K562 (cell line): ENCODE results near the gene AMTN. TPM values are rescaled to one million over a fixed set of nuclear protein-coding genes. Genes with fewer than 3 reads are reported as not detected.

ENCODE experiments used
- ATAC-seq: fragments of 200-7000 bp; cut with Tn5 transposase; 3 replicates; pipeline ENCODE4 v1.9.1; 2020; ENCODE audit warnings: moderate library complexity
- BruUV-seq: library from RNA; stranded (reverse); fragments of 400-500 nt; replicated peaks from 2 replicates; lab custom pipeline; 2021; lab: Mats Ljungman, UMichigan
- CTCF ChIA-PET: fragments of 300-600 bp; formaldehyde crosslinking; extraction: SDS; loops from one replicate; lab custom pipeline; 2021; ENCODE audit warnings: low intra/inter-chr PET ratio; lab: Yijun Ruan, JAX
- POLR2A ChIA-PET: fragments of 300-600, 350-650 bp; sonication (Branson Sonifier 250); formaldehyde crosslinking; extraction: SDS; loops from one replicate; lab custom pipeline; 2021; ENCODE audit warnings: antibody characterized with exemption, inconsistent platforms; lab: Yijun Ruan, JAX
- DNase-seq, 4 experiments: peaks; one replicate each; pipeline versions ENCODE4 v3.0.0 to v3.0.0-alpha.2; 2011 to 2018; ENCODE audit warnings: low spot score in 3 of 4, mixed read lengths in 3 of 4; ENCODE audit errors: extremely low read depth in 1 of 4
- FAIRE-seq: peaks from 2 replicates; lab custom pipeline; 2011; peaks lifted over from hg19 to GRCh38; lab: Jason Lieb, UNC
- H2AFZ ChIP-seq: 2 replicates; pipeline ENCODE4 v1.6.0; 2011; ENCODE audit warnings: low read depth, low read length, control low read depth, inconsistent platforms
- H3K27ac ChIP-seq: fragments of 200-600 bp; 3 replicates; pipeline ENCODE4 v1.8.0; 2011; ENCODE audit warnings: low read depth, mild to moderate bottlenecking, control low read depth, inconsistent platforms, low read length, moderate library complexity, mixed read lengths; ENCODE audit errors: extremely low read depth
- H3K27me3 ChIP-seq, 2 experiments: fragments of 300-600 bp in 1 of 2; 2 replicates in 1 of 2; 3 replicates in 1 of 2; pipeline versions ENCODE4 v1.6.0 to v1.8.0; 2011; ENCODE audit warnings: inconsistent platforms in 2 of 2, low read length in 2 of 2, mild to moderate bottlenecking in 1 of 2, mixed read lengths in 1 of 2, moderate library complexity in 1 of 2; ENCODE audit not compliant: control insufficient read depth in 2 of 2, insufficient read depth in 2 of 2
- H3K36me3 ChIP-seq: fragments of 300-600 bp; 3 replicates; pipeline ENCODE4 v1.8.0; 2011; ENCODE audit warnings: mild to moderate bottlenecking, low read length, inconsistent platforms; ENCODE audit not compliant: control insufficient read depth, insufficient read depth
- H3K4me1 ChIP-seq, 2 experiments: fragments of 200-600 bp in 1 of 2; replicated peaks in 1 of 2; 2 replicates in 1 of 2; 3 replicates in 1 of 2; pipeline versions ENCODE4 v1.5.1 to v1.8.0; 2011; ENCODE audit warnings: inconsistent platforms in 2 of 2, low read length in 2 of 2, mild to moderate bottlenecking in 1 of 2, mixed read lengths in 1 of 2, moderate library complexity in 1 of 2; ENCODE audit not compliant: control insufficient read depth in 2 of 2, insufficient read depth in 2 of 2
- H3K4me2 ChIP-seq: 2 replicates; pipeline ENCODE4 v1.6.1; 2011; ENCODE audit warnings: low read length, control low read depth, inconsistent platforms, mixed read lengths; ENCODE audit not compliant: insufficient read depth
- H3K4me3 ChIP-seq: fragments of 200-600 bp; sonication (generic), shearing (Covaris generic); 2 replicates; pipeline ENCODE4 v1.5.1; 2016; ENCODE audit warnings: control low read depth, inconsistent platforms
- H3K79me2 ChIP-seq: fragments of 200-600 bp; 3 replicates; pipeline ENCODE4 v1.8.0; 2011; ENCODE audit warnings: low read length, inconsistent platforms; ENCODE audit not compliant: control insufficient read depth, insufficient read depth
- H3K9ac ChIP-seq, 2 experiments: 2 replicates each; pipeline versions ENCODE4 v1.6.0 to v1.6.1; 2011; ENCODE audit warnings: low read depth in 2 of 2, low read length in 2 of 2, control low read depth in 1 of 2, inconsistent platforms in 1 of 2, mild to moderate bottlenecking in 1 of 2, mixed read lengths in 1 of 2; ENCODE audit not compliant: insufficient read depth in 1 of 2
- H3K9me1 ChIP-seq: one replicate; pipeline ENCODE4 v1.6.0; 2011; ENCODE audit warnings: inconsistent platforms, mild to moderate bottlenecking, low read length, moderate library complexity; ENCODE audit not compliant: control insufficient read depth, insufficient read depth
- H3K9me3 ChIP-seq: replicated peaks from 2 replicates; pipeline ENCODE4 v1.5.1; 2011; ENCODE audit warnings: low read depth, low read length, inconsistent platforms; ENCODE audit not compliant: control insufficient read depth, insufficient read depth
- H4K20me1 ChIP-seq: replicated peaks from 2 replicates; pipeline ENCODE4 v1.6.1; 2011; ENCODE audit warnings: low read length, inconsistent platforms, mixed read lengths; ENCODE audit not compliant: control insufficient read depth, insufficient read depth
- EZH2 ChIP-seq: IDR thresholded peaks from 2 replicates; pipeline ENCODE4 v1.6.1; 2012; ENCODE audit warnings: low read depth, mild to moderate bottlenecking, inconsistent platforms, low read length, borderline replicate concordance
- FOS ChIP-seq: IDR thresholded peaks from 3 replicates; pipeline ENCODE4 v1.6.1; 2011; ENCODE audit not compliant: insufficient read length; ENCODE audit errors: extremely low read depth
- HDGF ChIP-seq: fragments of 450-650 bp; IDR thresholded peaks from 2 replicates; pipeline ENCODE4 v1.6.1; 2016
- MAFG ChIP-seq: fragments of 450-650 bp; conservative IDR thresholded peaks from 2 replicates; pipeline ENCODE4 v1.6.1; 2016; ENCODE audit warnings: missing genetic modification characterization, missing compliant biosample characterization
- ZBTB7A ChIP-seq: IDR thresholded peaks from 2 replicates; pipeline ENCODE4 v1.6.1; 2011; ENCODE audit warnings: low read depth, mild to moderate bottlenecking, low read length, moderate library complexity, borderline replicate concordance; ENCODE audit not compliant: control insufficient read depth
- ZNF133 ChIP-seq: fragments of 250-450 bp; sonication (Bioruptor Pico); IDR thresholded peaks from 2 replicates; pipeline ENCODE4 v1.4.0; 2020; ENCODE audit warnings: mild to moderate bottlenecking
- ZNF354B ChIP-seq: fragments of 250-450 bp; sonication (Bioruptor Pico); IDR thresholded peaks from 2 replicates; pipeline ENCODE4 v1.4.0; 2020
- WGBS: fragments of 100-300 bp; shearing (Covaris generic); methylation state at CpG from one replicate; pipeline ENCODE4 v1.1.6; 2016; ENCODE audit warnings: low coverage, mixed read lengths; ENCODE audit not compliant: insufficient coverage; ENCODE audit errors: missing lambda C conversion rate; 5-methylcytosine and 5-hydroxymethylcytosine counted together
- in situ Hi-C: fragments of 300-500 bp; cut with MboI; formaldehyde crosslinking; loops from 4 replicates; pipeline ENCODE4 v1.15.0; 2018; ENCODE audit warnings: inconsistent platforms, mixed read lengths
- intact Hi-C: fragments of 100-400 bp; cut with micrococcal nuclease; formaldehyde crosslinking; loops from 2 replicates; pipeline ENCODE4 v1.14.2; 2022
- polyA plus RNA-seq, 8 experiments: library from polyadenylated mRNA; depleted of rRNA in 4 of 8; stranded (reverse) in 5 of 8; unstranded in 3 of 8; fragments of >200 nt; fragmentation: Nextera tagmentation in 2 of 8; fragmentation: Illumina TruSeq in 1 of 8; extraction: Ambion mirVana in 2 of 8; extraction: Trizol in 1 of 8; gene quantifications; 2 replicates each; pipeline versions ENCODE4 v1.2.1 to v1.2.3, GENCODE V29; 2011 to 2014; ENCODE audit warnings: inconsistent platforms in 1 of 8, missing spikeins in 1 of 8
- total RNA-seq, 7 experiments: library from RNA; depleted of rRNA in 6 of 7; stranded (reverse); fragments of >200 nt in 6 of 7; fragmentation: Illumina TruSeq in 2 of 7; extraction: Trizol in 2 of 7; gene quantifications; 2 replicates each; pipeline versions ENCODE4 v1.2.1 to v1.2.3, GENCODE V29; 2011 to 2021; ENCODE audit warnings: low replicate concordance in 1 of 7
- TF ChIP-seq, protein P1 (sequence below): fragments of 450-650 bp; formaldehyde crosslinking; IDR thresholded peaks from 2 replicates; pipeline ENCODE4 v1.4.0; 2022; ENCODE audit warnings: mild to moderate bottlenecking, moderate library complexity
- TF ChIP-seq, protein P2 (sequence below): fragments of 200-600 bp; sonication (generic); IDR thresholded peaks from one replicate; pipeline ENCODE4 v1.6.1; 2012; ENCODE audit warnings: mild to moderate bottlenecking, low read depth, low read length, inconsistent platforms
- TF ChIP-seq, protein P3 (sequence below): fragments of 450-650 bp; formaldehyde crosslinking; IDR thresholded peaks from 2 replicates; pipeline ENCODE4 v1.4.0; 2020; ENCODE audit warnings: mild to moderate bottlenecking, moderate library complexity

Gene AMTN
- total and polyA plus RNA-seq, 9 of the 15 experiments (the other 6 are each of a cell fraction or from before 2014, with no cell fraction given), result not detected

DNA sequence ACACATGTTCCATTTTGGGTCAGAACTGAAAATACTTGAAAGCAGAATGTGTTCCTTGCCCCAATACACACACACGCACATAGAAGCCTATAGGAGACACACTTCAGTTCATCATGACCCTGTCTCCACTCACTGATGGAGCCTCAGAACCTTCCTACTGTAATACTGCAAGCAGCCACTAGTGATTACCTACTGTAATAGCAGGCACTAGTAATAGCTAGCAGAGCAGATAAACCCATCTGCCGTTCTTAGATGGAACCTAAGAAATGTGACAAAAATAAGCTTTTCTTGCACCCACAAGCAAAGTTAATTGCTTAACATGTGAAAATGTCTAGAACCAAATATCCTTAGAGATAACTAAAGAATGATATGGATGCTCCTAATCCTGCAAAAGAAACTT lies 13.6 kb downstream of the AMTN start:
- H3K9ac ChIP-seq, result no peak overlapping the region
- no peaks in the 10 kb centered on the region for H3K27me3 ChIP-seq
- DNase-seq (peak in 3 of 4 experiments; percentile 3 to 14 (median 10)), FAIRE-seq (no peak), ATAC-seq (peak; percentile 81)
- no peaks in the 10 kb centered on the region for H3K79me2 ChIP-seq
- H3K9me3 ChIP-seq, result no peaks in the 10 kb centered on the region
- WGBS, result 0% methylated on average over 2 of the region's 2 CpGs
- H3K4me2 ChIP-seq, result no peak overlapping the region
- H3K36me3 ChIP-seq, result no peaks in the 10 kb centered on the region
- POLR2A ChIA-PET, result interaction anchor here (0.6 to 0.7 kb wide), 3 partner anchors 9 to 31 kb away, joined by 3 read pairs; no protein-coding TSS in a partner anchor
- no peak overlapping the region for H2AFZ ChIP-seq
- H3K4me3 ChIP-seq, result no peak overlapping the region
- CTCF ChIA-PET, result no interaction called here
- no peaks in the 10 kb centered on the region for H3K4me1 ChIP-seq
- in situ Hi-C loops (no loop called here), intact Hi-C loops (no loop called here)
- H3K27ac ChIP-seq, result no peak overlapping the region
- BruUV-seq, result no TSS peak
- H3K9me1 ChIP-seq, result no peaks in the 10 kb centered on the region
- no peaks in the 10 kb centered on the region for H4K20me1 ChIP-seq
- TF ChIP-seq MAFG (tag), result no peak
- TF ChIP-seq, protein P1, sequence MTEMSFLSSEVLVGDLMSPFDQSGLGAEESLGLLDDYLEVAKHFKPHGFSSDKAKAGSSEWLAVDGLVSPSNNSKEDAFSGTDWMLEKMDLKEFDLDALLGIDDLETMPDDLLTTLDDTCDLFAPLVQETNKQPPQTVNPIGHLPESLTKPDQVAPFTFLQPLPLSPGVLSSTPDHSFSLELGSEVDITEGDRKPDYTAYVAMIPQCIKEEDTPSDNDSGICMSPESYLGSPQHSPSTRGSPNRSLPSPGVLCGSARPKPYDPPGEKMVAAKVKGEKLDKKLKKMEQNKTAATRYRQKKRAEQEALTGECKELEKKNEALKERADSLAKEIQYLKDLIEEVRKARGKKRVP, result no peak
- no peak for TF ChIP-seq FOS
- no peak for TF ChIP-seq ZBTB7A
- TF ChIP-seq ZNF133 (CRISPR knock-in tag), result no peak
- TF ChIP-seq EZH2, result no peak
- TF ChIP-seq, protein P2, sequence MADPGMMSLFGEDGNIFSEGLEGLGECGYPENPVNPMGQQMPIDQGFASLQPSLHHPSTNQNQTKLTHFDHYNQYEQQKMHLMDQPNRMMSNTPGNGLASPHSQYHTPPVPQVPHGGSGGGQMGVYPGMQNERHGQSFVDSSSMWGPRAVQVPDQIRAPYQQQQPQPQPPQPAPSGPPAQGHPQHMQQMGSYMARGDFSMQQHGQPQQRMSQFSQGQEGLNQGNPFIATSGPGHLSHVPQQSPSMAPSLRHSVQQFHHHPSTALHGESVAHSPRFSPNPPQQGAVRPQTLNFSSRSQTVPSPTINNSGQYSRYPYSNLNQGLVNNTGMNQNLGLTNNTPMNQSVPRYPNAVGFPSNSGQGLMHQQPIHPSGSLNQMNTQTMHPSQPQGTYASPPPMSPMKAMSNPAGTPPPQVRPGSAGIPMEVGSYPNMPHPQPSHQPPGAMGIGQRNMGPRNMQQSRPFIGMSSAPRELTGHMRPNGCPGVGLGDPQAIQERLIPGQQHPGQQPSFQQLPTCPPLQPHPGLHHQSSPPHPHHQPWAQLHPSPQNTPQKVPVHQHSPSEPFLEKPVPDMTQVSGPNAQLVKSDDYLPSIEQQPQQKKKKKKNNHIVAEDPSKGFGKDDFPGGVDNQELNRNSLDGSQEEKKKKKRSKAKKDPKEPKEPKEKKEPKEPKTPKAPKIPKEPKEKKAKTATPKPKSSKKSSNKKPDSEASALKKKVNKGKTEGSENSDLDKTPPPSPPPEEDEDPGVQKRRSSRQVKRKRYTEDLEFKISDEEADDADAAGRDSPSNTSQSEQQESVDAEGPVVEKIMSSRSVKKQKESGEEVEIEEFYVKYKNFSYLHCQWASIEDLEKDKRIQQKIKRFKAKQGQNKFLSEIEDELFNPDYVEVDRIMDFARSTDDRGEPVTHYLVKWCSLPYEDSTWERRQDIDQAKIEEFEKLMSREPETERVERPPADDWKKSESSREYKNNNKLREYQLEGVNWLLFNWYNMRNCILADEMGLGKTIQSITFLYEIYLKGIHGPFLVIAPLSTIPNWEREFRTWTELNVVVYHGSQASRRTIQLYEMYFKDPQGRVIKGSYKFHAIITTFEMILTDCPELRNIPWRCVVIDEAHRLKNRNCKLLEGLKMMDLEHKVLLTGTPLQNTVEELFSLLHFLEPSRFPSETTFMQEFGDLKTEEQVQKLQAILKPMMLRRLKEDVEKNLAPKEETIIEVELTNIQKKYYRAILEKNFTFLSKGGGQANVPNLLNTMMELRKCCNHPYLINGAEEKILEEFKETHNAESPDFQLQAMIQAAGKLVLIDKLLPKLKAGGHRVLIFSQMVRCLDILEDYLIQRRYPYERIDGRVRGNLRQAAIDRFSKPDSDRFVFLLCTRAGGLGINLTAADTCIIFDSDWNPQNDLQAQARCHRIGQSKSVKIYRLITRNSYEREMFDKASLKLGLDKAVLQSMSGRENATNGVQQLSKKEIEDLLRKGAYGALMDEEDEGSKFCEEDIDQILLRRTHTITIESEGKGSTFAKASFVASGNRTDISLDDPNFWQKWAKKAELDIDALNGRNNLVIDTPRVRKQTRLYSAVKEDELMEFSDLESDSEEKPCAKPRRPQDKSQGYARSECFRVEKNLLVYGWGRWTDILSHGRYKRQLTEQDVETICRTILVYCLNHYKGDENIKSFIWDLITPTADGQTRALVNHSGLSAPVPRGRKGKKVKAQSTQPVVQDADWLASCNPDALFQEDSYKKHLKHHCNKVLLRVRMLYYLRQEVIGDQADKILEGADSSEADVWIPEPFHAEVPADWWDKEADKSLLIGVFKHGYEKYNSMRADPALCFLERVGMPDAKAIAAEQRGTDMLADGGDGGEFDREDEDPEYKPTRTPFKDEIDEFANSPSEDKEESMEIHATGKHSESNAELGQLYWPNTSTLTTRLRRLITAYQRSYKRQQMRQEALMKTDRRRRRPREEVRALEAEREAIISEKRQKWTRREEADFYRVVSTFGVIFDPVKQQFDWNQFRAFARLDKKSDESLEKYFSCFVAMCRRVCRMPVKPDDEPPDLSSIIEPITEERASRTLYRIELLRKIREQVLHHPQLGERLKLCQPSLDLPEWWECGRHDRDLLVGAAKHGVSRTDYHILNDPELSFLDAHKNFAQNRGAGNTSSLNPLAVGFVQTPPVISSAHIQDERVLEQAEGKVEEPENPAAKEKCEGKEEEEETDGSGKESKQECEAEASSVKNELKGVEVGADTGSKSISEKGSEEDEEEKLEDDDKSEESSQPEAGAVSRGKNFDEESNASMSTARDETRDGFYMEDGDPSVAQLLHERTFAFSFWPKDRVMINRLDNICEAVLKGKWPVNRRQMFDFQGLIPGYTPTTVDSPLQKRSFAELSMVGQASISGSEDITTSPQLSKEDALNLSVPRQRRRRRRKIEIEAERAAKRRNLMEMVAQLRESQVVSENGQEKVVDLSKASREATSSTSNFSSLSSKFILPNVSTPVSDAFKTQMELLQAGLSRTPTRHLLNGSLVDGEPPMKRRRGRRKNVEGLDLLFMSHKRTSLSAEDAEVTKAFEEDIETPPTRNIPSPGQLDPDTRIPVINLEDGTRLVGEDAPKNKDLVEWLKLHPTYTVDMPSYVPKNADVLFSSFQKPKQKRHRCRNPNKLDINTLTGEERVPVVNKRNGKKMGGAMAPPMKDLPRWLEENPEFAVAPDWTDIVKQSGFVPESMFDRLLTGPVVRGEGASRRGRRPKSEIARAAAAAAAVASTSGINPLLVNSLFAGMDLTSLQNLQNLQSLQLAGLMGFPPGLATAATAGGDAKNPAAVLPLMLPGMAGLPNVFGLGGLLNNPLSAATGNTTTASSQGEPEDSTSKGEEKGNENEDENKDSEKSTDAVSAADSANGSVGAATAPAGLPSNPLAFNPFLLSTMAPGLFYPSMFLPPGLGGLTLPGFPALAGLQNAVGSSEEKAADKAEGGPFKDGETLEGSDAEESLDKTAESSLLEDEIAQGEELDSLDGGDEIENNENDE, result no peak
- TF ChIP-seq ZNF354B (CRISPR knock-in tag), result no peak
- TF ChIP-seq HDGF, result no peak
- TF ChIP-seq, protein P3, sequence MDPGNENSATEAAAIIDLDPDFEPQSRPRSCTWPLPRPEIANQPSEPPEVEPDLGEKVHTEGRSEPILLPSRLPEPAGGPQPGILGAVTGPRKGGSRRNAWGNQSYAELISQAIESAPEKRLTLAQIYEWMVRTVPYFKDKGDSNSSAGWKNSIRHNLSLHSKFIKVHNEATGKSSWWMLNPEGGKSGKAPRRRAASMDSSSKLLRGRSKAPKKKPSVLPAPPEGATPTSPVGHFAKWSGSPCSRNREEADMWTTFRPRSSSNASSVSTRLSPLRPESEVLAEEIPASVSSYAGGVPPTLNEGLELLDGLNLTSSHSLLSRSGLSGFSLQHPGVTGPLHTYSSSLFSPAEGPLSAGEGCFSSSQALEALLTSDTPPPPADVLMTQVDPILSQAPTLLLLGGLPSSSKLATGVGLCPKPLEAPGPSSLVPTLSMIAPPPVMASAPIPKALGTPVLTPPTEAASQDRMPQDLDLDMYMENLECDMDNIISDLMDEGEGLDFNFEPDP (CRISPR knock-in tag), result no peak
